IPS-NIHi7 (cell line): ENCODE measurements around the gene RTKN2.
A peak's percentile ranks its signal among the peaks of the same experiment; 100 is the strongest.

Experiments used
- DNase-seq: peaks from one replicate; pipeline ENCODE4 v3.0.0; 2012; ENCODE audit warnings: mixed read lengths; ENCODE audit errors: extremely low spot score

The RTKN2 gene

DNA sequence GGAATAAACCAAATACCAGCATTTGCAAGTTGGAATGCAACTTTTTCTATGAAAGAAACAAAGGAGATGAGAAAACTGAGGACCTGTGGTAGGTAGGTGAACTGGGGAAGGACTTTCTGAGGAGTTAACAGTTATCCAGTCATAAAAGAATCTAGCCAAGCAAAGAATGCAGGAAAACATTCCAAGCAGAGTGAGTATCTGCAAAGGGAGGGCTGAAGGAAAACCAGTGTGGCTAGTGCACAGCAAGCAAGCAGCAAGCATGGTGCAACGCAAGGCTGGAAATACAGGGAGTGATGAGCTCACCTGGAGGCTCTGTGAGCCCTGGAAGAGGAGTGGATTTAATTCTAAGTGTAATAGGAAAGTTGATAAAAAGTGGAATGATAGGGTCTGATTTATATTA lies 44.0 kb downstream of the RTKN2 start:
- peak; percentile 22 for DNase-seq

DNA sequence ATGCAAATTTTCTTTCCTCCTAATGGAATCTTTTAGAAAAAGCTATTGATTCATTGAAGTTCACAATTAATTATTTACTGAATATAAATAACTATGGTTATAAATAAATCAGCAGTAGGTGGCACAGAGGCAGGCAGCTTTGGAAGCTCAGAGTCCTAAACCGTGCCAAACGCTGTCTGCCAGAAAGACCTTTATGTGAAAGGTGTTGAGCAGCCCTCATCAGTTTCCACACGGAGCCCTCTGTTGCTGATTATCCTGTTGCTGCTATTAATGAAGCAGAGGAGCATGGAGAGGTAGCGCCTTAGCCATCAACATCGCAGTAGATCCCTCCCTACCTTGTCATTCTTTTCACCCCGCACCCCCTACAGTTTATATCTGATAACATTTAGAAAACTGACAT lies 51.0 kb downstream of the RTKN2 start:
- DNase-seq, result no peak

DNA sequence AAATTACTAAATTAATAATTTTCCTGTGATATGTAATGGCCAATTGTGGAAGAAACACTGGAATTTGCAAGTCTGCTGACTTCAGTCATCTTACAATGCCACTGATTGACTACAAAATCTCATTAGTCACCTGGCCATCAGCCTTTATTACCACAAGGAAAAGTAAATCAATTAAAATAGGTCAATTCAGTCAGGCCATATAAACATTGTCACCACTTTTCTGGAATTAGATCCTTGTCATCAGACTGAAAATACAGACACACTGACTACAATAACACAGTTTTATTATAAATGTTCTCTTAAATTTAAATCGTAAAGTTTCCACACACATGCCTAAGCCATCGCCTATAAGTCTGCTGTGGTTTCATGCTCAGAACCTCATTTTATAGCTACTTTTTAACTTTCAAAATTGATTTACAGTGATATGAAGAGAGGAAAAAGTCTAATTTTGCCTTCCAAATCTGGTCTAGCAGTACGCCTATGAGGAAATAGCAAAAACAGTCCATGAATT lies 54.2 kb downstream of the RTKN2 start:
- DNase-seq, result no peak

DNA sequence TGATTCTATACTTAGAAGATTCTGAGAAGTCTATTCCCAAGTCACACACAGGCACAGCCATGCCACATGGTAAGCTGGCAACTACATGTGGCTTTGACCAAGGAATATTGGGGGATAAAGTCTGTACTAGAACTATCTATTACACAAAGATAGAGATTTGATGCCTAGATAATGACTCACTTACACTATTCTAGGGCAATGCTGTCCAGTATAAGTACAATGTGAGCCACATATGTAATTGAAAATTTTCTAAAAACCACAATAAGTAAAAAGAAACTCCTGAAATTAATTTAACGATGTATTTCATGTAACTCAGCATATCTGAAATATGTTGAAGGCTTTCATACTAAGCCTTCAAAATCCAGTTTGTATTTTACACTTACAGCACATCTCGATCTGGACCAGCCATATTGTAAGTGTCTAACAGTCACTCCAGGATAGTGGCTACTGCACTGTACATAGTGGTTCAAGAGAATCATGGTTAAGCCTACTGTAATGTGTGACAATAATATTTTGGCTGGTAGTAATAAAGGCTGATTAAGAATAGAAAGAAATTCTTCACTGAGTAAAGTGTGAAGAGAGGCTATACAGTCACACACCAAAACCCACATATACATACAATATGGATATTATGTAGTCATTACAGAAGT lies 62.8 kb downstream of the RTKN2 start:
- DNase-seq, result no peak

DNA sequence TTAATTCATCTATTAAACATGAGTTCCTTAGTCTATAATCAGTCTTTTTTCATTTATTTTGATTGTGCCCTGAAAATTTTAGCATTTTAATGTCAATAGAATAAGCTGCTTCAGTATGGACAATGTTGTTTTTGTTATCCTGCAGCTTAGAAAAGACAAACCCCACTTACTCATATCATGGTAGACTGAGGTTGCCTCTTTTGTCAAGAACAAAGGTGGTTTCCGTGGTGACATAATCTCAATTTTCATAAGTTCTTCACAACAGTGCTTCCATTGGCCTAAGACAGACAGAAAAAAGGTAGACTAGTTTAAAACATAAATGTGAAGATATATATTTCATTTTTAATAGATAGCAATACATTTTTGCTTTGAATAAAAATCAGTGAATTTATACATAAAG lies 69.1 kb downstream of the RTKN2 start:
- DNase-seq, result no peak

DNA sequence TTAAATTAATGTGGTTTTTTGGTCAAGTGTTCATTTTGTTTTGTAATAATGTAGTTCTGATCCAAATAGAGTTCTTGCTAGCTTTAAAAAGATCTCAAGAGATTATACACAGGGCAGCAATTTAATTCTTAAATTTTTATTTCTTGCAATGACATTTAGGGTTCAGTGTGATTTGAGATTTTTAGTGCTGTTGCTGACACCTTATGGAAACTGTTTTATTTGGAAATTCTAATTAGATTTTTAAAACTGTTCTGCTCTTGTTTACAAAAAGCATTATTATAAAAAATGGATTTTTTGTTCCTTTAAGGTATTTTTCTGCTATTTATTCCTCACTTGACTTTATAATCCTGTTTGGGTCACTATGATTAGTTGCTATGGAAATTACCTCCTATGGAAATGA lies 72.1 kb downstream of the RTKN2 start:
- no peak for DNase-seq

DNA sequence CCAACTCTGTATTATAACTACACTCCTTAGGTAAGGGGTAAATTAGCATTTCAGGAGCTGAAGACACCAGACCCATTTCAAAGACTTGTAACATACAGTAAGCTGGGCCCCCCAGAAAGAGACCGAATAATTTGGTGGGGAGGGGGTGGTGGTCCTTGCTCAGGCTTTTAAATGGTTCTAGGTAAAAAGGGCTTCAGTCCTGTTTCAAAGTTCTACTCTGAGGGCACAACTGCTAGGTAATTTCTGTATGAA lies 73.0 kb downstream of the RTKN2 start:
- DNase-seq, result no peak

DNA sequence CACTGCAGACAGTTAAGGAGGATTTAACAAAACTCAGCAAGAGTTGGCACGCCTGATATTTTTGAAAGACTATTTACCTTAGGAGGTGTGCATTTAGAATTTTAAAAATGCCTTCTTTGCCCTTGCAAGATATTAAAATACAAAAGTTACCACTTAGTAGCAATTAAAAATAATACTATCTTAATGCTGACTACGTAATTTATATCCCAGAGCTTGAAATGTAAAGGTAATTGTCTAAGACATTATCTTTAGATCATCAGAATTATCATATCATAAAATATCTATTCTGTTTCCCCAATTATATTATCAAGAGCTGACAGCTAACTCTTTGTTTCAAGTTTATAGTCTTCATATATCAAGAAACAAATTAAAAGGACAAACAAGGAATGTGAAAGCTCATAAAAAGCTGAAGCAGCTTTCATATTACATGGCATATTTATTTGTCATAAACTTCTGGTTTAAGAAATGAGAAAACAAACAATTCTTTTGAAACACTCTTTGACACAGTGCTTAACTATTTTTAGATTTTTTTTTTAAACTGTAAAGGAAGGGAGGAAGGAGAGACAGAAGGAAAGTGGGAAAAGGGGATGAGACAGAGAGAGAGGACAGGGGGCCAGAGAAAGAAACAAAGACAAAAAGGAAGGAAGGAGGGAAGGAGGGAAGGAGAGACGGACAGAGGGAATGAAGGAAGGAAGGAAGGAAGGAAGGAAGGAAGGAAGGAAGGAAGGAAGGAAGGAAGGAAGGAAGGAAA lies 73.5 kb downstream of the RTKN2 start:
- no peak for DNase-seq

DNA sequence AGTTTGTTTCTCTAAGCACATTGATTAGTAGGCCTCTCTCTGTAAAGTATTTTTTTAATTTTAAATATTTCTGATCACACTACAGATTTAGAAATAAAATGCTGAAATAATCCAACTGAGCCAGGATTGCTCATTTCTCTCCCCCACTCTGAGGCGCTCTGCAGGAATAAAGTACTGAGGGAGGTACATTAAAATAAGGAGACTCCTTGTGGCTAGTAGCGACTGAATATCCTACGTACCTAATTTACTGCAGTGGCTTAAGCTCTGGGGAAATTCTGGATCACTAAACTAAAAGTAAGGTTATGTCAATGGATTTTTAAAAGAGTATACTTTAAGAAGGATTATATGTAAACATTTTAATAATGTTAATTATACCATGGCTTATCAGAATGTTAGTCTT lies 75.2 kb downstream of the RTKN2 start:
- DNase-seq, result no peak

DNA sequence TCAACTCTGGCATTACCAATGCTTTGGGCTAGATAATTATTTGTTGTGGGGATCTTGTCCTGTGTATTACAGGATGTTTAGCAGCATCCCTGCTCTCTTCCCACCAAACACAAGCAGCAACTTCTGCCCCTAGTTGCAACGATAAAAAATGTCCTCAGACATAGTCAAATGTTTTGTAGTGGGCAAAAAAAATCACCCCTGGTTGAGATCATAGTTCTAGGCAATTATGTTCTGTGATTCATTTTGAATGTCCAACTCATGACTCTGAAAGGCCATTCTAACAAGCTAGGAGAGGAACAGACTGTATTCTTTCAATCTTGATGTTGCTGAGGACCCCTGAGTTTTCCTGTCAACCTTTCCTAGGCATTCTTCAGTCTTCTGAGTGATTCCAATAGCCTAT lies 79.5 kb downstream of the RTKN2 start:
- no peak for DNase-seq

DNA sequence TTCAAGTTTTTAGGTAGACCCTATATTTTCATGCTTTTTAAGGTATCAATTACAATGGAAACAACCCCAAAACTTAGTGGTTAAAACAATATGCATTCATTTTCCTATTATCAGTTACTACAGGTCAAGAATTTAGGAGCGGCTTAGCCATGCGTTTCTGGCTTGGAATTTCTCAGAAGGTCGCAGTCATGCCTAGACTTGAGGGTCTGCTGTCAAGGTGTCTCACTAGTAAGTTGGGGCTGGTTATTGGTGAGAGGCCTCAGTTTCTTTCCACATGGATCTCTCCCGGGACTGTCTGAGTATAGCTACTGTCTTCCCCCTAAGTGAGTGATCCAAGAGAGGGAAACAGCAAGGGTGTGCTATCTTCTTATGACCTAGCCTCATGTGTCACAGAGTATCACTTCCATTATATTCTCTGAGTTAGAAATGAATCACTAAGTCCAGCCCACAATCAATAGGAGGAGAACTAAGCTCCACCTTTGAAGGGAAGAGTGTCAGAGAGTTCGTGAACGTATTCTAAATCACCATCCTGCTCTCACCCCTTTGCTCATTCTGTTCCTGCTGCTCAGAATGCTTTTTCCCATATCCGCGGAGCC lies 80.5 kb downstream of the RTKN2 start:
- no peak for DNase-seq

DNA sequence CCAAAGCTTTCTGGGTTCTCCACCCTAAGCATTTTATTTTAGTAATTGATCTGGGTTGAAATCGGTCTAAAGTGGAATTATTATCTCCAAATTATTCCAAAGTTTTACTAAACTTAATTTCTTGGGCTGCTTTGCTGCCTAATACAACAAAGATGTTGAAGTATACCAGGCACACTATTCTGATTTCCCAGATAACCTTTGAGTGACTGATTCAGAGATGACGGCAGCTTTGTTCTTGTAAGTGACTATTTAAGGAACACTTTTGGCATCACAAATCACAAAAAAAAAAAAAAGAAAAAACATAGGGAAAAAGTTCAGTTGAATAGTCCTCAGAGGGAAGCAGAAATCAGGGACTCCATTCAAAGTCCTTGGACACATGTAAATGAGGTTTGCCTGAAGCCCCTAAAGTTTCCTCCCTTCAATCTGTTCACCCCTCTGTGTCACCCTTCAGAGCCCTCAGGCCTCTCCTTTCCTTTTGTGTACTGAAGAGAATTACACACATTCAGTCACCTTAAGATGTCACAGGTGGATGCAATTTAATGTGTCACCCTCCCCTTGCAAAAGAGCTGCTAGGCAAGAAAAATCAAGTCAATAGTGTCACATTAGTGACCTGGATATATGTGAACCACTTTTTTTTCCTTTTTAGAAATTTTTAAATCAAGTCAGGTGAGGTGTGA lies 81.5 kb downstream of the RTKN2 start:
- no peak for DNase-seq

DNA sequence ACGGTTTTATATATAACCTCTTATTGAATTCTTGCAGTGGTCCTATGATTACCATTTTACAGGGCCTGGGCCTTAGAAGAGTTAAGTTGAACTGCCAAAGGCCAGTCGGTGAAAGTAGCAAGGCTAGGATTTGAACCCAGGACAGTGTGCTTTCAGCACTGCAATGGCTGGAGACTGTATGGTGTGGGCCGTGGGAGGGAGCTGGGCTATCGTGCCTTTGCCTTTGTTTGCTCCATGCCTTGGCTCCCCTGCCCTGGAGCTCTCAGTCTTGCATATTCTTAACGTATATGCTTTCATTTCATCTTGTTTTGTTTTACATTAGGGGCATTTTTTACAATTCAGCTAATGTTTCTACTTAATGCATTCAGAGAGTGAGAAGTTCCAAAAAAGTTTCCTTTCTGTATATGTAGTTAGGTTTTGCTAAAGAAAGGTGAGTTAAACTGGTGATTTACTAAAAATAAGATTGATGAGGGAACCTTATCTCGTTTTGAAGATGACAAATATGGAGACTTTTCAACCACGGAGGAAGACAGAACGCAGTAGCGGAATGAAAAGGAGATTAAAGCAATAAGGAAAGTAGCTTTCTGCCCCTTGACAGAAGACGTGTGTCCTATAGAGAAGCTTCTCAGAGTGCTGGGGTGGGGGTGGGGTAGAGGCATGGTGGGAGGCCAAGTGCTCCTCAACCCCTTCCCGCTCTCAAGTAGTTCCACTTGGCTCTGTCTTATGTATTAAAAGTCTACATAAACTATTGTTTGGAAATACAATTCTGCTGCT lies 82.5 kb downstream of the RTKN2 start:
- no peak for DNase-seq

DNA sequence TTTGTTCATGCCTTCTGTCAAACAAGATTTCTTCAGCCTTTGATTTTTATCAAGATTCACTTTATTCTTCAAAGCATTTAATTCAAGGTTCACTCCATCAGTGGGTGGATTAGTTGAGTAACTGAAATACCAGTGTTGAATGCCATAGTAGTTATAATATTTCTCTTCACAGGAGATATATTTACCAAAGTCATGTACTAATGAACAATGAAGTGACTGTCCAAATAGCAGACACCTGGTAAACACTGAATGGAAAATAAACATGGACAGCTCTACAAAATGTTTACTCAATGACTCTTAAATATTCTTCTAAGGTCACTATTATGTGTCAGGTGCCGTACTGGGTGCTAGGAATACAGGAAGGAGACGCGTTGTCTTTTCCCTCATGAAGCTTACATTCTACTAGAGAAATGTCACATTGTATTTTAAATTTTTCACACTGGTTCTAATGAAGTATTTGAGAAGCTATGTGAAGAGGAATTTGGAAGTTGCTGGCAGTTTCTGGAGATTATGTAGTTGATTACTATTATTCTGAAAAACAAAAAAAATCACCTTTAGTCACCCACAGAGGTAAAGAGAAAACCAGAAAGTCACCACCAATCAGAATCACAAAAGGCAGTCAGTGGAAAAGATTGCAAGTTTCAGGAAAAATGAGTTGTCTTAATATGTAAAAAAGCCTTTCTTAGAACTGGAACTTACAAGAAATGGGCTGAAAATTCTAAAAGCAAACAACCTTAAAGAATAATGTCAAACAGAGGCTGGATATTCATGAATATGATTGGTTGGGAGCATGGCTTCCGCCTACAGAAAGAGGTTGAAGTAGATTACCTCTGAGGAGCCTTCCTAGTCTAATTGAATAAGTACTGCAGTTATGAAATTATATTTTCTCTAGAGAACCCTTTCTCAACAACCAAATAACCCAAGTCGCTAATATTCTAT lies 84.5 kb downstream of the RTKN2 start:
- DNase-seq, result no peak

DNA sequence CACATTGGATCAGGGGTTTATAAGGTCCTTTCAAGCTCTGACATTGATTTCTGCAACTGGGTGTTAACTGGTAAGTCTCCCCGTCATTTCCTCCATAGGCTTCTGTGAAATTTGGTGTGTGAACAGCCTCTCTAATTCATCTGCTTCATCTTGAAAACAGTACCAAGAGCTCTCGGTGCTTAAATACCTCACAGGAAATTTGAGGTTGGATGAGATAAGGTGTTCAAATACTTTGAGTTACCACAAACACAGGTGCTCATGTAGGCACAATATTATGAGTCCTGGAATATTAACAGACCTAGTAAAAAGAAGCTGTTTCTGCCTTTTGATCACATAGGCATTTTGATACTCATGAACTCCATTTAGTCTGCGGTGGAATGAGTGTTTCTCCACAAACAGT lies 85.2 kb downstream of the RTKN2 start:
- no peak for DNase-seq

DNA sequence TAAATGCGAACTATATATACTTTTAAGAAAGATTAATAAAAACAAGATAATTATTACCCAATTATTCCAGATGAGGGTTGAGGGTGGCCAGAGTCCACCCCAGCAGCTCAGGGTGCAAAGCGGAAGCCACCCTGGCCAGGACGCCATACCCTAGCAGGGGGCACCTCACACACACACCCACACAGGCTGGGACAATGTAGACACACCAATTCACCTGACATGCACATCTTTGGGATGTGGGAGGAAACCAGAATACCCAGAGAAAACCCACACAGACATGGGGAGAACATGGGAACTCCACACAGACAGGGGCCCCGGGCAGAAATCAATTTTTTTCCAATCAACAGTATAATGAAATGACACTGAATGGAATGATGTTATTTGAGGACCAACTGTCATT lies 86.0 kb downstream of the RTKN2 start:
- no peak for DNase-seq

DNA sequence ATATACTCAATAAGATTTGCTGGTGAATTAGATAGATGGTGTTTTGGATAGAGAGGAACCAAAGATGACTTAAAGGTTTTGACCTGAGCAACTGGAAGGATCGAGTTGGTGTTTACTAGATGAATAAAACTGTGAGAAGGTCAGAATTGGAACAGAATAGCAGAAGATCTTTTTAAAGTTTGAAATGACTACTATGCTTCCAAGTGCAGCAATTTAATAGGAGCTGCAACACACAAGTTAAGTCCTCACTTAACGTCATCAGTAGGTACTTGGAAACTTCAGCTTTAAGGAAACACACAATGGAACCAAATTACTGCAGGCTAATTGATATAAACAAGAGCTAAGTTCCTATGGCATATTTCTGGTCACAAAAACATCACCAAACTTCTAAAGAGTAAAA lies 86.5 kb downstream of the RTKN2 start:
- no peak for DNase-seq

DNA sequence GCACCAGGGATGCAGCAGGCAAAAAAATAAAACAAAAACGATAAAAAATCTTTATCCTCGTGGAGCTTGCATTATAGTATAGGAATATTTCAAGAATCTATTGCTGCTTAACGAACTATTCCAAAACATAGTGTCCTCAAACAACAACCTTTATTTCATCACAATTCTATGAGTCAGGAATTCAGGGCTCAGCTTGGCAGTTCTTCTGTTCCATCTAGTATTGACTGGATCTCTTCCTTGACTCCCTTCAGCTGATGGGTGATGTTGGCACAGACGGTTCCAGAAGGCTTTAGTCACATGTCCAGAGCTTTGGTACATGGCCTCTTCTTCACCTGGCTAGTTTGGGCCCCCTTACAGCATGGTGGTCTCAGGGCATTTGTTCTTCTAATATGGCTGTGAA lies 88.0 kb downstream of the RTKN2 start:
- DNase-seq, result no peak

DNA sequence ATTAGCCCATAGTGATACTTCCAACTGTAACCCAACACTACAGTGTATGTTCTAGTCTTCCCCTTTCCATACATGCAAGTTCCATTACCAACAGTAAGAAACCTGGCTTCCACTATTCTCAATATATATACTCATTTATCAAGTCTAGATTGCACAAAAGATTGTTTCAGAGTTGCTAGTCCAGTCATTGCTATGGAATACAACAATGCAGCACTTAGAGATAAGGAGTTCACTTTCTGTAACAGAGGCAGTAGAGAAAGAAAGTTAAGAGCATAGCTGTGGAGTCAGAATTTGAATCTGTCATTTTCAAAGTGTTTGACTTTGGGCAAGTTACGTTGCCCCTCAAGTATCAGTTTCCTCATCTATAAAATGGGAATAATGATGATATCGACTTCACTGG lies 90.1 kb downstream of the RTKN2 start:
- DNase-seq, result no peak

DNA sequence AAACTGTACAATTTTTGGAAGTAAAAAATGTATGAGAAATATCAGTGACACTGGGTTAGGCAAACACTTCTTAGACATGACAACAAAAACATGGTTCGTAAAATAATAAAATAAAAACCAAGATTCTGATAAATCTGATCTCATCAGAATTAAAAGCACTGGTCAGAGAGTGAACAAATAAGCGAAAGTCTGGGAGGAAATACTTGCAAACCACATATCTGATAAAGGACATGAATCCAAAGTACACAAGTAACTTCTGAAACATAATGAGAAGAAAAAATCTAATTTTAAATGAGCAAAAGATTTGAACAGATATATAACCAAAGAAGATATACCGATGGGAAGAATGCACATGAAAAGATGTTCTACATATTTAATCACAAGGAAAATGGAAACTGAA lies 91.5 kb downstream of the RTKN2 start:
- DNase-seq, result no peak

DNA sequence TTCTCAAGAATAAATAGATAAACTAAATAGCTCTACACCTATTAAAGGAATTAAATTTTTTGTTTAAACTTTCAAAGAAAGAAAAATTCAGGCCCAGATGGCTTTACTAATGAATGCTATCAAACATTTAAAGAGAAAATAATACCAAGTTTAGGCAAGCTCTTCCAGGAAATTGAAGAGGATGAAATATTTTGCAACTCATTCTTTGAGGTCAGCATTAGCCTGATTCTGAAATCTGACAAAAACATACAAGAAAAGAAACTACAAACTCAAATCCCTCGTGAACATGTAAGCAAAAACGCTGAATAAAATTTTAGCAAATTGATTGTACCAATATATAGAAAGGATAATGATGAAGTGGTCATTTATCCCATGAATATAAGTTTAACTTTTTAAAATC lies 93.4 kb downstream of the RTKN2 start:
- DNase-seq, result no peak
